ENCODE data around the gene ARHGEF7.
A peak's percentile ranks its signal among the peaks of the same experiment; 100 is the strongest.

The ARHGEF7 gene

GRCh38 chr13:111139873-111140561, 24.9 kb downstream of the ARHGEF7 start:
- no peak for DNase-seq

DNA sequence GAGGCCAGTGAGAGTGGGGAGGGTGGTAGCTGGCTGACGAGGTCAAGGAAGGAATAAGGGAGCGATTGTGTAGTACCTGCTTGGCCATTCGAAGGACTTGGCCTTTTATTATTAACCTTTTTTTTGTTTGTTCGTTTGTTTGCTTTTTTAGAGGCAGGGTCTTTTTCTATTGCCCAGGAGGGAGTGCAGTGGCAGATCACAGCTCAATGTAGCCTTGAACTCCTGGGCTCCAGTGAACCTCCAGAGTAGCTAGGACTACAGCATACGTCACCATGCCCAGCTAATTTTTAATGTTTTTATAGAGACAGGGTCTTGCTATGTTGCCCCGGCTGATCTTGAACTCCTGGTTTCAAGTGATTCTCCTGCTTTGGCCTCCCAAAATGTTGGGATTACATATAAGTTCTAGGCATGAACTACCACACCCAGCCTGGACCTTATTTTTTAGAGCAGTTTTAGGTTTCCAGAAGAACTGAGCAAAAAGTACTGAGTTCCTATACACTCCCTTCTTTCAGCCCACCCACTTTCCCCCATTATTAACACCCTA, 25.5 kb downstream of the ARHGEF7 start:
- DNase-seq, result no peak

- DNase-seq, result no peak
These were observed 27.4 kb downstream of the ARHGEF7 start for GRCh38 chr13:111142472-111142871.

- no peak for DNase-seq
These were observed 28.9 kb downstream of the ARHGEF7 start for GRCh38 chr13:111143865-111144540.

- no peak for DNase-seq
These were observed 30.0 kb downstream of the ARHGEF7 start for GRCh38 chr13:111145071-111145470.

GRCh38 chr13:111145506-111145905, 30.4 kb downstream of the ARHGEF7 start:
- no peak for DNase-seq

DNA sequence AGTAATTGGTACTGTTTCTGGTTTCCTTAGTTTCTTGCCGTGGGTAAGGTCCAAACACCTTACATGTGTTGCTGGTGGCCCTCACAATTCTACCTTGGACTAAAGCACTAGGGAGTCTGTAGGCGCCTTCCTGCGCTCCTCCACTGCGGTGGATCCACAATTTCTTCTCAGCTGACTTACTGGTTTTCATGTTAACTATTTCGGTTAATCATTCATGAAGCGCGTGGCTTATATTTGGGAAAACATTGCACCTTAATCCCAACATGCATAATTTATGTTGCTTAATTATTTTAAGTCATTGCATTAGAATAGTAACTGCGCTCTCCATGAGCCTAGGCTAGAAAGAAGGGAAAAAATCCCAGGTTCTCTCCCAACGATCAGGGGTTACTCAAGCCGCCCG, 37.7 kb downstream of the ARHGEF7 start:
- DNase-seq, result no peak

DNA sequence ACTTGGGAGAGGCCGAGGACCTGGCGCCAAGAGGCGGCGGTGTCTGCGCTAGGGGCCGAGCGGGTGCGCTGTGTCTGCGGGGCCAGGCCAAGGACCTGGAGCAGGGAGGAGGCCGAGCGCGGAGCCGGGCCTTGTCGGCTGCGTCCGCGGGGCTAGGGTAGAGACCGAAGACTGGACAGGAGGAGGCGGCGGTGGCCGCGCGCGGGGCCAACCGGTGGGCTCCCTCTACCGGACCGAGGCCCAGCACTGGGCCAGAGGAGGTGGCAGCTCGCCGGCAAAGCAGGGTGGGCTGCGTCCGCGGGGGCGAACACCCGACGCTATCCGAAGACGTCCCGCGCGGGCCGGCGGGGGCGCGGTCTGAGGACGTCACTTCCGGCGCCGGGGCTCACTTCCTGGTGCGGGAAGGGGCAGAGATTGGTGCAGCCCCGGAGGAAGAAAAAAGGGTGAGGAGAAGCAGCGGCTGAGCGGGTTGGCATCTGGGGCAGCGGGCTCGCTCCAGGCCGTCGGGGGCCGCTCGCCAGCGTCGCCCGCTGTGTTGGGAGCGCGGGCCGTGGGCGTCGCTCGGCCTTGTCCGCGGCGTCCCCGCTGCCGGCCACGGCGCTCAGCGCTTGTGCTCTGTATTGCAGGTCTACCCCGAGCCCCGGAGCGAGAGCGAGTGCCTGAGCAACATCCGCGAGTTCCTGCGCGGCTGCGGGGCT, 38.3 kb downstream of the ARHGEF7 start:
- peak; percentile 76 for DNase-seq

DNA sequence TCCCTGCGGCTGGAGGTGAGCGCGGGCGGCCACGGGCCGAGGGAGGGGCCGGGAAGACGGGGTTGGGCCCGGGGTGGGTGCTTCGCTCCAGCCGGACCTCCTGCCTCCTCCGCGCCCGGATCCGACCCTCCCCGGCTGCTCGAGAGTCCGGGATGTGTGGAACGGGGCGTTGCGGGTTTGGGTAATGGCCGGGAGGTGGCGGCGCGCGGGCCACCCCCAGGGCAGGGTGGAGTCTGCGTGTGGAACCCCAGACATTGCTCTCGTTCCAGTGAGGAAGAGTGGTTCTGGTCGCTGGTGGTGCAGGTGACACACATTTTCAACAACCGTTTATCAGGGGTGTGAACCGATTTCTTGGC, 38.8 kb downstream of the ARHGEF7 start:
- peak; percentile 53 for DNase-seq

GRCh38 chr13:111156421-111156820, 41.3 kb downstream of the ARHGEF7 start:
- DNase-seq, result no peak

GRCh38 chr13:111158136-111158805, 43.2 kb downstream of the ARHGEF7 start:
- no peak for DNase-seq

GRCh38 chr13:111159362-111160320, 44.5 kb downstream of the ARHGEF7 start:
- no peak for DNase-seq

DNA sequence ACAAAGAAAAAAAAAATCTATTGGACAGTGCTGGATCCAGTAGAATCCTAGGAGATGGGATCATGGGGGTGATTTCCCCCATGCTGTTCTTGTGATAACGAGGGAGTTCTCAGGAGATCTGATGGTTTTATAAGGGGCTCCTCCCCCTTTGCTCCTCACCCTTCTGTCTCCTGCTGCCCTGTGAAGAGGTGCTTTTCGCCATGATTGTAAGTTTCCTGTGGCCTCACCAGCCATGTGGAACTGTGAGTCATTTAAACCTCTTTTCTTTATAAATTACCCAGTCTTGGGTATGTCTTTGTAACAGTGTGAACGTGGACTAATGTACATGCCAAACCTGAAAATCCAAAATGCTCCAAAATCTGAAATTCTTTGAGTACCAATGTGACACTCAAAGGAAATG, 45.5 kb downstream of the ARHGEF7 start:
- no peak for DNase-seq

DNA sequence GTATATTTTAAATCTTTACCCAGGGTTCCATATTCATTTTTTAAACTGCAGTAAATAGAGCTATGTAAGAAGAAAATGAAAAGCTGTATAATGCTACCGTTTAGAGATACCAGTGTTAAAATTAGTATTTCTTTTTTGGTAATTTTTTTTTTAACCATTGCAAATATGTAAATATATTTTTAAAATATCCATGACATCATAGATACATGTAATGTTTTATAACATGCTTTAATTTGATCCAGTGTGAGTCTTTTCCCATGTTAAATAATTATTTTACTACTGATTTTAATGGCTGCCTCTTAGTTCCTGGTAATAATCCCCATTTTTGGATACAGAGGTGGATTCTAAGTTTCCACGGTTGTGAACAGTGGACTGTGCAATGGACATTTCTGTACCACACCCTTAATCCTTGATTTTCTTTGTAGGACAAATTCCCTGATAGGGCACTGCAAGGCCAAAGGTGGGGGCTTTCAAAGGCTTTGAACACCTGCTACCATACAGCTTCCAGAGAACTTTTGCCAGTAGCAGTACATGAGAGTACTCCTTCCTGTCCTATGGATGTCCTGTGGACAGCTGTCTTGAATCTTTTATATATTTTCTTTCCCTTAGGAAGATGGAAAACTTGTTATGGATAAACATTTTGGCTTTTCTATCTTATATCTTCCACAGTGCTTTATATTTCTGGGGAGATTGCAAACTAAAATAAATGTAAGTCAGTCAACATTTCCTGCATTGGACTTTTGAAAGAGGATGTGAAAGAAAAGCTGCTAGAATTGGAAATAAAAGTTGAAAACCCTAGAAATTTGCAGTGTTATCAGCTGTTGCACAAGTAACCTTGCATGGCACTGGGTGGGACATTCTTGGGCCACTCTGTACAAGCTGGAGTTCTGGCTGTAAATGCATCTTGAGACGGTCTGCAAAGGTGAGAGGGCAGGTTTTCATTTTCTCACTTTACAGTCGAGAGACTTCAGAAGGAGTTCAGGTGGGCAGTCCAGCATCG, 46.8 kb downstream of the ARHGEF7 start:
- DNase-seq, result no peak

GRCh38 chr13:111165241-111166010, 50.3 kb downstream of the ARHGEF7 start:
- no peak for DNase-seq

GRCh38 chr13:111166882-111167675, 52.0 kb downstream of the ARHGEF7 start:
- DNase-seq, result no peak

DNA sequence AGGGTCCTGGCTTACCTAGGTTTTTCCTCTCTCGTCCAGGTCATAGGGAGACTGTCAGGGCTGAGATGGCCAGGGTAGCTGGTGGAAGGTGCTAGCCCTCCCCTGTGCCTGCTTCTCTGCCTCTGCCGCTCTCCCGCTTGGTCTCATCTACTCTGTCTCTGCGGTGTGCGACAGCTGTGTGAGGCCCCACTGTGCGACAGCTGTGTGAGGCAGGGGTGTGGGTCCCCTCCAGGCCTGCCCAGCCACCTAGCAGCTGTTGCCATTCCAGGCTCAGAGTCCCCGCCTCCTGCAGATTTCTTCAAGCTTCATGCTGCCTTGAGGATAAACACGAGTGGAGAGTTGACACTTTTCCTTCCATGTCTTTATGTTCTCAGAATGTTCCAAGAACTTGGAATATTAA, 53.0 kb downstream of the ARHGEF7 start:
- no peak for DNase-seq

DNA sequence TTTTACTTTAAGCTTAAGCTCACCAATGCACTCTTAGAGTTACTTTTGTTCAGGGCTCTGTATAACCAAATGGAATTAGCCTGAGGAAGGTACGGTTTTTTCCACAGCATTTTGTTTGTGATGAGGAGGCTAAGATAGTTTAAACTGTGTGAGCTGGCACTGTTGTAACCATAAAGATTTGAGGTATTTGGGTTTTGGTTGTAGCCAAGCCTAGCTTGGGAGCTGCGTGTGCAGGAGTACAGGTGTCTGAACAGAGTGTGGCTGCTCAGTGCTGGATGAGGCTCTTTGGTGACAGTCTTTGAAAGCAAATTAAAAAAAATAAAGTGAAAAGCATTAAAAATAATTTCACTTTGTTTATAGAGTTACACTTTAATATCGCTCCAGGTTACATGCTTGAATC, 56.0 kb downstream of the ARHGEF7 start:
- no peak for DNase-seq

DNA sequence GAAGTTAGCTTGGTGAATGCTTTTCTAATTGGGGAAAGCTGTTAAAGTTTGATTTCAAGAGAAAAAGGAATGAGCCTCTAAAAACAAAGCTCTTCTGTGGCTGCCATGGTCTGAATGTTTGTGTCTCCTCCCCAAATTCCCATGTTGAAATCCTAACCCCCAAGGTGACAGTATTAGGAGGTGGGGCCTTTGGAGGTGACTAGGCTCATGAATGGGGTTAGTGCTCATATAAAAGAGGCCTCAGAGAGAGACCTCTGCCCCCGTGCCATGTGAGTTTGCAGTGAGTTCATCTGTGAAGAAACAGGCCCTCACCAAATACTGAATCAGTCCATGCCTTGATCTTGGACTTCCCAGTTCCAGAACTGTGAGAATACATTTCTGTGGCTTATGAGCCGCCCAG, 56.5 kb downstream of the ARHGEF7 start:
- no peak for DNase-seq
